AG09309 (cell line): ENCODE data around the gene ZNF749.
A peak's percentile ranks its signal among the peaks of the same experiment; 100 is the strongest.

Experiments
- DNase-seq: peaks from one replicate; pipeline ENCODE4 v3.0.0-alpha.2; 2010; ENCODE audit warnings: low read depth
- H3K4me3 ChIP-seq: 2 replicates; pipeline ENCODE4 v1.5.1; 2011; ENCODE audit warnings: mild to moderate bottlenecking, low read depth, low read length, moderate library complexity; ENCODE audit not compliant: control insufficient read depth
- CTCF ChIP-seq: IDR thresholded peaks from 2 replicates; pipeline ENCODE4 v1.5.1; 2011; ENCODE audit warnings: mild to moderate bottlenecking, low read depth, low read length, inconsistent platforms; ENCODE audit not compliant: insufficient read depth, control insufficient read depth; ENCODE audit errors: missing control alignments

The ZNF749 gene

GRCh38 chr19:57435062-57435978 lies at the start of gene ZNF749:
Gene ZNF749, plus strand, starts transcription at chr19:57435325. Its CDS starts 254 bp downstream, at chr19:57435579.
- peak within 1 kb of the TSS; percentile 93 for H3K4me3 ChIP-seq
- peak; percentile 91 for DNase-seq
- no peak for TF ChIP-seq CTCF

- DNase-seq: no peak
- TF ChIP-seq CTCF: no peak
- H3K4me3 ChIP-seq: peak overlapping the region; percentile 96
These were observed 45.9 kb upstream of the ZNF749 start for GRCh38 chr19:57389194-57389729.

- H3K4me3 ChIP-seq: peak within 1 kb of the TSS; percentile 96
- no peak for TF ChIP-seq CTCF
- DNase-seq: peak; percentile 96
These were observed 45.2 kb upstream of the ZNF749 start, which contains the start of gene ZNF548 for GRCh38 chr19:57389730-57390598. Gene ZNF548, plus strand, starts transcription at chr19:57389854. Its CDS starts 246 bp downstream, at chr19:57390100.

GRCh38 chr19:57395710-57396109 lies 39.4 kb upstream of the ZNF749 start:
- no peak for DNase-seq
- H3K4me3 ChIP-seq: no peak overlapping the region
- TF ChIP-seq CTCF: no peak

GRCh38 chr19:57398868-57399267 lies 36.3 kb upstream of the ZNF749 start:
- H3K4me3 ChIP-seq: no peak overlapping the region
- no peak for DNase-seq
- TF ChIP-seq CTCF: no peak

- no peak for TF ChIP-seq CTCF
- DNase-seq: no peak
- no peak overlapping the region for H3K4me3 ChIP-seq
These were observed 31.2 kb upstream of the ZNF749 start for GRCh38 chr19:57403737-57404563.
